Ishikawa (cell line): ENCODE measurements around the gene PRIMPOL.

Experiments
- CEBPB ChIP-seq: IDR thresholded peaks from 2 replicates; pipeline ENCODE4 v1.6.1; 2012
- CREB1 ChIP-seq: IDR thresholded peaks from 2 replicates; pipeline ENCODE4 v1.6.1; 2012; ENCODE audit warnings: low read depth
- EGR1 ChIP-seq: IDR thresholded peaks from 2 replicates; pipeline ENCODE4 v1.6.1; 2012
- EP300 ChIP-seq: IDR thresholded peaks from 2 replicates; pipeline ENCODE4 v1.6.1; 2012; ENCODE audit warnings: borderline replicate concordance
- FOXM1 ChIP-seq: IDR thresholded peaks from 2 replicates; pipeline ENCODE4 v1.6.1; 2012; ENCODE audit warnings: low read depth, borderline replicate concordance
- NFIC ChIP-seq: IDR thresholded peaks from 2 replicates; pipeline ENCODE4 v1.6.1; 2012
- RAD21 ChIP-seq: IDR thresholded peaks from 2 replicates; pipeline ENCODE4 v1.6.1; 2012; ENCODE audit warnings: low read depth
- TAF1 ChIP-seq: IDR thresholded peaks from 2 replicates; pipeline ENCODE4 v1.6.1; 2012; ENCODE audit warnings: low read depth, mild to moderate bottlenecking
- TCF12 ChIP-seq: IDR thresholded peaks from 2 replicates; pipeline ENCODE4 v1.6.1; 2012; ENCODE audit warnings: low read depth
- YY1 ChIP-seq: IDR thresholded peaks from 2 replicates; pipeline ENCODE4 v1.6.1; 2012; ENCODE audit warnings: low read depth
- ZBTB7A ChIP-seq: IDR thresholded peaks from 2 replicates; pipeline ENCODE4 v1.6.1; 2012; ENCODE audit warnings: low read depth
- TF ChIP-seq, protein P1 (sequence below): IDR thresholded peaks from 2 replicates; pipeline ENCODE4 v1.6.1; 2012
- TF ChIP-seq, protein P2 (sequence below): IDR thresholded peaks from 2 replicates; pipeline ENCODE4 v1.6.1; 2012
- TF ChIP-seq, protein P3 (sequence below): IDR thresholded peaks from 2 replicates; pipeline ENCODE4 v1.6.1; 2012; ENCODE audit warnings: low read depth, mild to moderate bottlenecking

DNA sequence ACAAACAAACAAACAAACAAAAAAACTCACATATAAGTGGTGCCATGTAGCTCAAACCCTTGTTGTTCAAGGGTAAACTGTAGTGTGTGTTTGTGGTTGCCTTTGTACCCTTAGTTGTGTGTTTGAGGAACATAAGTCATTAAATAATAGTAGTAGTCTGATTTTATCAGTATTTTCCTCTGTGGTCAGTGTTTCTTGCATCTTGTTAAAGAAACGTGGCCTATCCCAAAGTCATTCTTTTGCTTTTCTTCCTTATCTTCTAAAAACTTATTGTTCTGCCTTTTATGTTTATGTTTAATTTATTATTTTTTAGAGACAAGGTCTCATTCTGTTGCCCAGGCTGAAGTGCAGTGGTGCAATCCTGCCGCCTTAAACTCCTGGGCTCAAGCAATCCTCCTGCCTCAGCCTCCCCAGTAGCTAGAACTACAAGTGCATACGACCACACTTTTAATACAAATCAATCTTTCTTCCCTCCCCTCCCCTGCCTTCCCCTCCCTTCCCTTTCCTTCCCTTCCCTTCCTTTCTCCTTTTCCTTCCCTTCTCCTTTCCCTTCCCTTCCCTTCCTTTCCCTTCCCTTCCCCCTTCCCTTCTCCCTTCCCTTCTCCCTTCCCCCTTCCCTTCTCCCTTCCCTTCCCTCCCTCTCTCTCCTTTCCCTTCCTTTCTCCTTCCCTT is 26.4 kb downstream of the PRIMPOL start:
- TF ChIP-seq EP300 (no peak), CEBPB (no peak), NFIC (no peak), RAD21 (no peak), TAF1 (no peak), FOXM1 (no peak), YY1 (no peak), ZBTB7A (no peak), TCF12 (no peak), CREB1 (no peak), EGR1 (no peak)
- TF ChIP-seq, protein P1, sequence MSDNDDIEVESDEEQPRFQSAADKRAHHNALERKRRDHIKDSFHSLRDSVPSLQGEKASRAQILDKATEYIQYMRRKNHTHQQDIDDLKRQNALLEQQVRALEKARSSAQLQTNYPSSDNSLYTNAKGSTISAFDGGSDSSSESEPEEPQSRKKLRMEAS = no peak
- TF ChIP-seq, protein P2, sequence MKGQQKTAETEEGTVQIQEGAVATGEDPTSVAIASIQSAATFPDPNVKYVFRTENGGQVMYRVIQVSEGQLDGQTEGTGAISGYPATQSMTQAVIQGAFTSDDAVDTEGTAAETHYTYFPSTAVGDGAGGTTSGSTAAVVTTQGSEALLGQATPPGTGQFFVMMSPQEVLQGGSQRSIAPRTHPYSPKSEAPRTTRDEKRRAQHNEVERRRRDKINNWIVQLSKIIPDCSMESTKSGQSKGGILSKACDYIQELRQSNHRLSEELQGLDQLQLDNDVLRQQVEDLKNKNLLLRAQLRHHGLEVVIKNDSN = no peak
- TF ChIP-seq, protein P3, sequence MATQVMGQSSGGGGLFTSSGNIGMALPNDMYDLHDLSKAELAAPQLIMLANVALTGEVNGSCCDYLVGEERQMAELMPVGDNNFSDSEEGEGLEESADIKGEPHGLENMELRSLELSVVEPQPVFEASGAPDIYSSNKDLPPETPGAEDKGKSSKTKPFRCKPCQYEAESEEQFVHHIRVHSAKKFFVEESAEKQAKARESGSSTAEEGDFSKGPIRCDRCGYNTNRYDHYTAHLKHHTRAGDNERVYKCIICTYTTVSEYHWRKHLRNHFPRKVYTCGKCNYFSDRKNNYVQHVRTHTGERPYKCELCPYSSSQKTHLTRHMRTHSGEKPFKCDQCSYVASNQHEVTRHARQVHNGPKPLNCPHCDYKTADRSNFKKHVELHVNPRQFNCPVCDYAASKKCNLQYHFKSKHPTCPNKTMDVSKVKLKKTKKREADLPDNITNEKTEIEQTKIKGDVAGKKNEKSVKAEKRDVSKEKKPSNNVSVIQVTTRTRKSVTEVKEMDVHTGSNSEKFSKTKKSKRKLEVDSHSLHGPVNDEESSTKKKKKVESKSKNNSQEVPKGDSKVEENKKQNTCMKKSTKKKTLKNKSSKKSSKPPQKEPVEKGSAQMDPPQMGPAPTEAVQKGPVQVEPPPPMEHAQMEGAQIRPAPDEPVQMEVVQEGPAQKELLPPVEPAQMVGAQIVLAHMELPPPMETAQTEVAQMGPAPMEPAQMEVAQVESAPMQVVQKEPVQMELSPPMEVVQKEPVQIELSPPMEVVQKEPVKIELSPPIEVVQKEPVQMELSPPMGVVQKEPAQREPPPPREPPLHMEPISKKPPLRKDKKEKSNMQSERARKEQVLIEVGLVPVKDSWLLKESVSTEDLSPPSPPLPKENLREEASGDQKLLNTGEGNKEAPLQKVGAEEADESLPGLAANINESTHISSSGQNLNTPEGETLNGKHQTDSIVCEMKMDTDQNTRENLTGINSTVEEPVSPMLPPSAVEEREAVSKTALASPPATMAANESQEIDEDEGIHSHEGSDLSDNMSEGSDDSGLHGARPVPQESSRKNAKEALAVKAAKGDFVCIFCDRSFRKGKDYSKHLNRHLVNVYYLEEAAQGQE = no peak
